GM12878 (cell line): ENCODE data around the gene IL10RA. TPM values are rescaled to one million over a fixed set of nuclear protein-coding genes. Genes with fewer than 3 reads are reported as not detected.
A peak's percentile ranks its signal among the peaks of the same experiment; 100 is the strongest.

Source experiments
- ATAC-seq: fragments of 200-7000 bp; cut with Tn5 transposase; 3 replicates; pipeline ENCODE4 v1.9.1; 2020; ENCODE audit warnings: mild to moderate bottlenecking, moderate library complexity
- BruUV-seq: library from RNA; stranded (reverse); fragments of 400-500 nt; replicated peaks from 2 replicates; lab custom pipeline; 2021; lab: Mats Ljungman, UMichigan
- CTCF ChIA-PET: fragments of 300-600 bp; sonication (Branson Sonifier 250); formaldehyde crosslinking; extraction: SDS; loops from one replicate; lab custom pipeline; 2021; ENCODE audit warnings: inconsistent platforms; lab: Yijun Ruan, JAX
- POLR2A ChIA-PET: fragments of 350-600 bp; formaldehyde crosslinking; extraction: SDS; loops from one replicate; lab custom pipeline; 2021; ENCODE audit warnings: inconsistent platforms; lab: Charles Lee
- RAD21 ChIA-PET: fragments of 300-600 bp; sonication (Branson Sonifier 250); formaldehyde crosslinking; loops from one replicate; lab custom pipeline; 2023; ENCODE audit warnings: antibody characterized with exemption; ENCODE audit not compliant: unreplicated experiment; lab: Charles Lee
- SMC1A ChIA-PET: fragments of 300-600 bp; sonication (Branson Sonifier 250); formaldehyde crosslinking; loops from one replicate; lab custom pipeline; 2023; ENCODE audit not compliant: unreplicated experiment, uncharacterized antibody; lab: Charles Lee
- DNase-seq: peaks from one replicate; pipeline ENCODE4 v3.0.0-alpha.2; 2011; ENCODE audit warnings: low read depth, low spot score
- FAIRE-seq: peaks from 3 replicates; lab custom pipeline; 2011; peaks lifted over from hg19 to GRCh38; lab: Jason Lieb, UNC
- H2AFZ ChIP-seq: 2 replicates; pipeline ENCODE4 v1.6.0; 2011; ENCODE audit warnings: low read depth, low read length, control low read depth; ENCODE audit not compliant: control insufficient read depth
- H3K27ac ChIP-seq: 2 replicates; pipeline ENCODE4 v1.5.1; 2011; ENCODE audit warnings: control low read depth; ENCODE audit not compliant: control insufficient read depth, insufficient read depth
- H3K27me3 ChIP-seq, 2 experiments: replicated peaks in 1 of 2; 2 replicates each; pipeline versions ENCODE4 v1.6.0 to v1.6.1; 2011; ENCODE audit warnings: low read length in 1 of 2; ENCODE audit not compliant: control insufficient read depth in 2 of 2, insufficient read depth in 2 of 2
- H3K36me3 ChIP-seq, 2 experiments: 2 replicates each; pipeline ENCODE4 v1.5.1; 2011; ENCODE audit warnings: low read length in 1 of 2; ENCODE audit not compliant: control insufficient read depth in 2 of 2, insufficient read depth in 2 of 2
- H3K4me1 ChIP-seq: 2 replicates; pipeline ENCODE4 v1.6.1; 2011; ENCODE audit warnings: mild to moderate bottlenecking, low read length, moderate library complexity, mixed read lengths; ENCODE audit not compliant: control insufficient read depth, insufficient read depth
- H3K4me2 ChIP-seq: 2 replicates; pipeline ENCODE4 v1.6.0; 2011; ENCODE audit warnings: control low read depth; ENCODE audit not compliant: control insufficient read depth, insufficient read depth
- H3K4me3 ChIP-seq: fragments of 200-600 bp; sonication (generic); 2 replicates; pipeline ENCODE4 v1.5.1; 2016
- H3K79me2 ChIP-seq: 2 replicates; pipeline ENCODE4 v1.6.0; 2011; ENCODE audit warnings: low read length; ENCODE audit not compliant: control insufficient read depth, insufficient read depth
- H3K9ac ChIP-seq: 2 replicates; pipeline ENCODE4 v1.8.0; 2011; ENCODE audit warnings: low read length, control low read depth, mixed read lengths; ENCODE audit not compliant: control insufficient read depth, insufficient read depth
- H3K9me3 ChIP-seq: replicated peaks from 3 replicates; pipeline ENCODE4 v1.5.1; 2011; ENCODE audit warnings: mild to moderate bottlenecking, low read length; ENCODE audit not compliant: control insufficient read depth, insufficient read depth
- H4K20me1 ChIP-seq: 2 replicates; pipeline ENCODE4 v1.6.0; 2011; ENCODE audit not compliant: control insufficient read depth, insufficient read depth
- ELK1 ChIP-seq: IDR thresholded peaks from 2 replicates; pipeline ENCODE4 v1.6.1; 2012; ENCODE audit warnings: low read depth, low read length, improper control_type of control experiment
- IKZF2 ChIP-seq, 2 experiments: fragments of 450-650 bp; IDR thresholded peaks; 2 replicates each; pipeline ENCODE4 v1.6.1; 2017; ENCODE audit warnings: mild to moderate bottlenecking in 2 of 2, moderate library complexity in 2 of 2
- MEF2A ChIP-seq: IDR thresholded peaks from 2 replicates; pipeline ENCODE4 v1.6.1; 2011; ENCODE audit warnings: low read depth, mild to moderate bottlenecking, low read length, moderate library complexity; ENCODE audit not compliant: insufficient read depth
- MEF2B ChIP-seq: fragments of 450-650 bp; IDR thresholded peaks from 2 replicates; pipeline ENCODE4 v1.6.1; 2018; ENCODE audit warnings: mild to moderate bottlenecking, moderate library complexity; ENCODE audit not compliant: partially characterized antibody, poor library complexity, severe bottlenecking
- MLLT1 ChIP-seq: fragments of 450-650 bp; IDR thresholded peaks from 2 replicates; pipeline ENCODE4 v1.6.1; 2016; ENCODE audit warnings: mild to moderate bottlenecking
- NBN ChIP-seq: fragments of 450-650 bp; IDR thresholded peaks from 2 replicates; pipeline ENCODE4 v1.6.1; 2016
- RB1 ChIP-seq: fragments of 450-650 bp; formaldehyde crosslinking; IDR thresholded peaks from 2 replicates; pipeline ENCODE4 v1.6.1; 2017; ENCODE audit warnings: mild to moderate bottlenecking, borderline replicate concordance
- REST ChIP-seq: IDR thresholded peaks from 2 replicates; pipeline ENCODE4 v1.6.1; 2012; ENCODE audit warnings: mild to moderate bottlenecking, low read depth, low read length
- SRF ChIP-seq, 2 experiments: IDR thresholded peaks; 2 replicates each; pipeline ENCODE4 v1.6.1; 2011; ENCODE audit warnings: low read depth in 2 of 2, low read length in 2 of 2, mild to moderate bottlenecking in 1 of 2, moderate library complexity in 1 of 2
- WGBS: methylation state at CpG from one replicate; pipeline ENCODE4 v1.1.6; 2016; ENCODE audit warnings: low lambda C conversion rate; ENCODE audit not compliant: insufficient replicate concordance, insufficient coverage; ENCODE audit errors: missing lambda C conversion rate; 5-methylcytosine and 5-hydroxymethylcytosine counted together
- in situ Hi-C: fragments of 300-500 bp; cut with MboI; formaldehyde crosslinking; loops from 9 replicates; pipeline ENCODE4 v1.14.3; 2018; ENCODE audit warnings: mixed read lengths
- intact Hi-C: fragments of 100-400 bp; cut with micrococcal nuclease; formaldehyde crosslinking; loops from one replicate; pipeline ENCODE4 v1.14.2; 2022; ENCODE audit not compliant: unreplicated experiment
- polyA plus RNA-seq, 11 experiments: library from polyadenylated mRNA; depleted of rRNA in 4 of 11; unstranded in 6 of 11; stranded (reverse) in 5 of 11; fragments of >200 nt; fragmentation: Nextera tagmentation in 4 of 11; fragmentation: Illumina TruSeq in 1 of 11; extraction: Ambion mirVana in 4 of 11; extraction: Trizol in 1 of 11; gene quantifications; 1 replicate in 1 of 11; 2 replicates in 10 of 11; pipeline versions ENCODE4 v1.2.1 to v1.2.3, GENCODE V29; 2011 to 2016; ENCODE audit warnings: inconsistent platforms in 2 of 11, missing spikeins in 2 of 11, low read depth in 1 of 11
- total RNA-seq, 4 experiments: library from RNA; depleted of rRNA in 3 of 4; stranded (reverse); fragments of >200 nt in 3 of 4; fragmentation: Illumina TruSeq in 1 of 4; extraction: Trizol in 1 of 4; gene quantifications; 2 replicates each; pipeline versions ENCODE4 v1.2.1 to v1.2.3, GENCODE V29; 2013 to 2021

IL10RA gene
- total and polyA plus RNA-seq, 10 of the 15 experiments (the other 5 are each of a cell fraction or from before 2014, with no cell fraction given), result 0.77 to 45.9 (median 9.6) TPM

- no peak overlapping the region for H3K4me2 ChIP-seq
- no peaks in the 10 kb centered on the region for H3K27me3 ChIP-seq
- H3K9me3 ChIP-seq, result no peaks in the 10 kb centered on the region
- DNase-seq (no peak), FAIRE-seq (no peak), ATAC-seq (peak; percentile 47)
- H4K20me1 ChIP-seq, result no peaks in the 10 kb centered on the region
- H3K27ac ChIP-seq, result no peak overlapping the region
- no peak overlapping the region for H2AFZ ChIP-seq
- ChIA-PET SMC1A (interaction anchor here (0.8 to 2.8 kb wide), 7 partner anchors 12 to 158 kb away, joined by 3 to 20 read pairs (median 5); partner anchors contain the start of gene IL10RA), POLR2A (interaction anchor here (0.6 to 3.1 kb wide), 4 partner anchors 13 to 75 kb away, joined by 3 to 13 read pairs (median 8); partner anchors contain the start of gene IL10RA), CTCF (interaction anchor here (1.4 to 2.1 kb wide), 4 partner anchors 13 to 79 kb away, joined by 3 to 6 read pairs (median 4); partner anchors contain the start of gene IL10RA), RAD21 (interaction anchor here (0.7 to 3.3 kb wide), 5 partner anchors 9 to 43 kb away, joined by 3 to 26 read pairs (median 6); partner anchors contain the start of gene IL10RA)
- TF ChIP-seq RB1, result no peak
- peak; percentile 27 for TF ChIP-seq MEF2B
- TF ChIP-seq ELK1, result no peak
- H3K79me2 ChIP-seq, result no peaks in the 10 kb centered on the region
- intact Hi-C loops (no loop called here), in situ Hi-C loops (no loop called here)
- no peaks in the 10 kb centered on the region for H3K36me3 ChIP-seq
- no peak overlapping the region for H3K9ac ChIP-seq
- H3K4me1 ChIP-seq, result peaks cover 13% of the 10 kb centered on the region
- WGBS, result 55% methylated on average over 4 of the region's 4 CpGs
- BruUV-seq, result no TSS peak
- H3K4me3 ChIP-seq, result no peak overlapping the region
Observed at GRCh38 chr11:117973503-117973860, 12.7 kb upstream of the IL10RA start.

GRCh38 chr11:117976445-117976844 lies 9.7 kb upstream of the IL10RA start:
- Histone ChIP-seq H4K20me1 (no peaks in the 10 kb centered on the region), H3K79me2 (no peaks in the 10 kb centered on the region), H3K9ac (no peak overlapping the region), H3K9me3 (no peaks in the 10 kb centered on the region), H3K4me2 (no peak overlapping the region), H3K27ac (no peak overlapping the region), H3K4me3 (no peak overlapping the region), H2AFZ (no peak overlapping the region), H3K27me3 (no peaks in the 10 kb centered on the region), H3K36me3 (no peaks in the 10 kb centered on the region), H3K4me1 (peaks cover 15% of the 10 kb centered on the region)
- intact Hi-C loops, result no loop called here
- POLR2A ChIA-PET, result interaction anchor here (1.0 to 5.1 kb wide), 4 partner anchors 11 to 27 kb away, joined by 3 to 35 read pairs (median 10); partner anchors contain the start of gene IL10RA
- no peak for DNase-seq
- in situ Hi-C loops, result no loop called here
- CTCF ChIA-PET, result interaction anchor here (1.1 kb wide), 1 partner anchor 72 kb away, joined by 3 read pairs; no protein-coding TSS in a partner anchor
- FAIRE-seq, result no peak
- 80% methylated on average over 4 of the region's 4 CpGs for WGBS
- no TSS peak for BruUV-seq
- RAD21 ChIA-PET, result interaction anchor here (1.0 kb wide), 2 partner anchors 25 to 77 kb away, joined by 3 to 4 read pairs; no protein-coding TSS in a partner anchor
- no peak for ATAC-seq
- SMC1A ChIA-PET, result interaction anchor here (1.0 to 1.3 kb wide), 3 partner anchors 16 to 39 kb away, joined by 3 to 4 read pairs (median 3); no protein-coding TSS in a partner anchor
- no peak for TF ChIP-seq REST
- no peak for TF ChIP-seq SRF (IDR thresholded peaks at IDR 0.05; ENCODE audit: low read depth in 2 of 2, low read length in 2 of 2)
- TF ChIP-seq MLLT1, result no peak
- no peak for TF ChIP-seq NBN
- no peak for TF ChIP-seq MEF2A
- no peak for TF ChIP-seq IKZF2 (IDR thresholded peaks at IDR 0.05)
